Keratinocyte (primary cell): ENCODE results near the gene LRCH2.

Experiments
- EZH2 ChIP-seq: IDR thresholded peaks from one replicate; pipeline ENCODE4 v1.6.1; 2012; ENCODE audit warnings: inconsistent platforms, mild to moderate bottlenecking, low read length, moderate library complexity
- TF ChIP-seq, protein P1 (sequence below), 3 experiments: IDR thresholded peaks in 1 of 3; conservative IDR thresholded peaks in 1 of 3; optimal IDR thresholded peaks in 1 of 3; 2 replicates in 2 of 3; 3 replicates in 1 of 3; pipeline versions ENCODE3 to v1.5.1; 2011; ENCODE audit warnings: low read length in 3 of 3, mild to moderate bottlenecking in 3 of 3, moderate library complexity in 2 of 3, control low read depth in 1 of 3, inconsistent platforms in 1 of 3; ENCODE audit not compliant: insufficient read depth in 2 of 3; ENCODE audit errors: extremely low read depth in 1 of 3

DNA sequence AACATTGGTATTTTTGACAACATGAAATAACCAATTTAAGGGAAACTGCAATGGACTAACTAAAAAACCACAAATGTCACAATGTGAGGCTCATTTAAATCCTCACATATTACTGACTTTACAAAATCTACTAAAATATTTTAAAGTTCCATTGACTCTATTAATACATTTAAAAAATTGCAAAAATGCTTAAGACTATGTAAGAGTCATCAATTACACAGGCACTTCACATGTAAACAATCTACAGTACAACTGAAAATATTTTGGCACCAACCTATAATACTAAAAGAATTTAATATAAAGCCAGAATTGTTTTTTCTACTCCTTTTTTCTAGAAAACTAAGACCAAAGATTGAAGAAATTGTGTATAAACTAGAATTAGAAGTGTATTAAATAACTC lies 121.5 kb downstream of the LRCH2 start:
- TF ChIP-seq, protein P1, sequence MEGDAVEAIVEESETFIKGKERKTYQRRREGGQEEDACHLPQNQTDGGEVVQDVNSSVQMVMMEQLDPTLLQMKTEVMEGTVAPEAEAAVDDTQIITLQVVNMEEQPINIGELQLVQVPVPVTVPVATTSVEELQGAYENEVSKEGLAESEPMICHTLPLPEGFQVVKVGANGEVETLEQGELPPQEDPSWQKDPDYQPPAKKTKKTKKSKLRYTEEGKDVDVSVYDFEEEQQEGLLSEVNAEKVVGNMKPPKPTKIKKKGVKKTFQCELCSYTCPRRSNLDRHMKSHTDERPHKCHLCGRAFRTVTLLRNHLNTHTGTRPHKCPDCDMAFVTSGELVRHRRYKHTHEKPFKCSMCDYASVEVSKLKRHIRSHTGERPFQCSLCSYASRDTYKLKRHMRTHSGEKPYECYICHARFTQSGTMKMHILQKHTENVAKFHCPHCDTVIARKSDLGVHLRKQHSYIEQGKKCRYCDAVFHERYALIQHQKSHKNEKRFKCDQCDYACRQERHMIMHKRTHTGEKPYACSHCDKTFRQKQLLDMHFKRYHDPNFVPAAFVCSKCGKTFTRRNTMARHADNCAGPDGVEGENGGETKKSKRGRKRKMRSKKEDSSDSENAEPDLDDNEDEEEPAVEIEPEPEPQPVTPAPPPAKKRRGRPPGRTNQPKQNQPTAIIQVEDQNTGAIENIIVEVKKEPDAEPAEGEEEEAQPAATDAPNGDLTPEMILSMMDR (optimal IDR thresholded peaks at IDR 0.05 in 1 of 3, IDR thresholded peaks at IDR 0.05 in 1 of 3, conservative IDR thresholded peaks at IDR 0.05 in 1 of 3; ENCODE audit: extremely low read depth in 1 of 3, insufficient read depth in 2 of 3, low read length in 3 of 3): no peak
- TF ChIP-seq EZH2: no peak
